HCT116 (cell line): Measurements from ENCODE around the gene DPP6. TPM values are rescaled to one million over a fixed set of nuclear protein-coding genes. Genes with fewer than 3 reads are reported as not detected.
"Not testable (repeated sequence)": the region's sequence is repeated elsewhere in the genome, so short reads cannot be mapped to it uniquely, and the experiment has no call there.

Experiments used
- ATAC-seq: fragments of 200-7000 bp; cut with Tn5 transposase; 2 replicates; pipeline ENCODE4 v1.9.1; 2020; ENCODE audit warnings: mild to moderate bottlenecking, moderate library complexity
- BruUV-seq: library from RNA; stranded (reverse); fragments of 400-500 nt; replicated peaks from 2 replicates; lab custom pipeline; 2021; lab: Mats Ljungman, UMichigan
- CTCF ChIA-PET: fragments of 300-600 bp; sonication (Branson Sonifier 250); formaldehyde crosslinking; loops from one replicate; lab custom pipeline; 2021; ENCODE audit warnings: antibody characterized with exemption; lab: Charles Lee
- POLR2A ChIA-PET: fragments of 300-600, 350-600 bp; sonication (Branson Sonifier 250); formaldehyde crosslinking; loops from one replicate; lab custom pipeline; 2021; ENCODE audit warnings: antibody characterized with exemption; lab: Charles Lee
- RAD21 ChIA-PET, 2 experiments: fragments of 300-600 bp; sonication (Branson Sonifier 250); formaldehyde crosslinking; loops; one replicate each; lab custom pipeline; 2023; ENCODE audit warnings: low total read pairs in 2 of 2; ENCODE audit not compliant: uncharacterized antibody in 2 of 2, unreplicated experiment in 2 of 2, low non-redundant PET in 1 of 2; lab: Charles Lee
- DNase-seq: peaks from one replicate; pipeline ENCODE4 v3.0.0-alpha.2; 2010; ENCODE audit warnings: low read depth, low spot score
- H2AFZ ChIP-seq: fragments of 200-600 bp; shearing (Covaris generic), sonication (generic); 2 replicates; pipeline ENCODE4 v1.6.1; 2017; ENCODE audit warnings: low read depth, mixed run types, mixed read lengths, antibody characterized with exemption, low read length; ENCODE audit not compliant: poor library complexity, severe bottlenecking
- H3K27ac ChIP-seq: 2 replicates; pipeline ENCODE4 v1.5.1; 2012; ENCODE audit warnings: low read depth, low read length
- H3K27me3 ChIP-seq: fragments of 200-600 bp; sonication (generic); 2 replicates; pipeline ENCODE4 v1.6.1; 2016; ENCODE audit warnings: mixed run types, low read length, mixed read lengths; ENCODE audit not compliant: insufficient read depth
- H3K36me3 ChIP-seq, 2 experiments: fragments of 200-500 bp in 1 of 2; fragments of 200-600 bp in 1 of 2; sonication (Bioruptor generic) in 1 of 2; sonication (generic) in 1 of 2; 2 replicates each; pipeline versions ENCODE4 v1.5.1 to v1.6.1; 2014 to 2016; ENCODE audit warnings: low read length in 2 of 2, inconsistent platforms in 1 of 2, mixed read lengths in 1 of 2, mixed run types in 1 of 2; ENCODE audit not compliant: insufficient read depth in 2 of 2, control insufficient read depth in 1 of 2
- H3K4me1 ChIP-seq, 2 experiments: fragments of 200-600 bp in 1 of 2; sonication (generic) in 1 of 2; 2 replicates each; pipeline versions ENCODE4 v1.5.1 to v1.6.1; 2012 to 2017; ENCODE audit warnings: low read length in 2 of 2, inconsistent platforms in 1 of 2, mild to moderate bottlenecking in 1 of 2, mixed read lengths in 1 of 2, mixed run types in 1 of 2, moderate library complexity in 1 of 2; ENCODE audit not compliant: insufficient read depth in 2 of 2, control insufficient read depth in 1 of 2
- H3K4me2 ChIP-seq: fragments of 200-600 bp; sonication (generic); 2 replicates; pipeline ENCODE4 v1.6.1; 2017; ENCODE audit warnings: mixed run types, low read length, mixed read lengths
- H3K4me3 ChIP-seq, 2 experiments: fragments of 200-600 bp in 1 of 2; sonication (generic) in 1 of 2; replicated peaks in 1 of 2; 2 replicates each; pipeline ENCODE4 v1.5.1; 2011 to 2016; ENCODE audit warnings: low read length in 2 of 2, control low read depth in 1 of 2, low read depth in 1 of 2, mild to moderate bottlenecking in 1 of 2, mixed read lengths in 1 of 2, mixed run types in 1 of 2
- H3K79me2 ChIP-seq: fragments of 200-600 bp; sonication (generic); 2 replicates; pipeline ENCODE4 v1.6.1; 2017; ENCODE audit warnings: mild to moderate bottlenecking, mixed run types, low read length, moderate library complexity, mixed read lengths; ENCODE audit not compliant: insufficient read depth
- H3K9ac ChIP-seq: fragments of 200-600 bp; sonication (generic); 2 replicates; pipeline ENCODE4 v1.6.1; 2016; ENCODE audit warnings: low read length, mixed read lengths
- H3K9me2 ChIP-seq: fragments of 200-600 bp; sonication (generic), shearing (Covaris generic); 2 replicates; pipeline ENCODE4 v1.6.1; 2017; ENCODE audit warnings: mixed run types, mild to moderate bottlenecking, moderate library complexity; ENCODE audit not compliant: insufficient read depth
- H3K9me3 ChIP-seq, 2 experiments: fragments of 200-500 bp in 1 of 2; fragments of 200-600 bp in 1 of 2; sonication (Bioruptor generic) in 1 of 2; sonication (generic) in 1 of 2; 2 replicates each; pipeline ENCODE4 v1.6.1; 2014 to 2017; ENCODE audit warnings: low read length in 2 of 2, mixed read lengths in 2 of 2, inconsistent platforms in 1 of 2, low read depth in 1 of 2, mild to moderate bottlenecking in 1 of 2, mixed run types in 1 of 2, moderate library complexity in 1 of 2; ENCODE audit not compliant: control insufficient read depth in 1 of 2, insufficient read depth in 1 of 2
- H4K20me1 ChIP-seq: fragments of 200-600 bp; sonication (generic), shearing (Covaris generic); 2 replicates; pipeline ENCODE4 v1.6.1; 2017; ENCODE audit warnings: mixed run types, mild to moderate bottlenecking, moderate library complexity; ENCODE audit not compliant: insufficient read depth
- intact Hi-C: fragments of 100-400 bp; cut with micrococcal nuclease; formaldehyde crosslinking; loops from 2 replicates; pipeline ENCODE4 v1.10.0; 2022
- total RNA-seq: library from RNA; stranded (reverse); gene quantifications from one replicate; pipeline ENCODE4 v1.2.1, GENCODE V29; 2021; ENCODE audit not compliant: unreplicated experiment

The DPP6 gene
- total RNA-seq, 1 experiment from 2014 or later, result not detected

GRCh38 chr7:154092093-154092492 lies 39.9 kb downstream of the DPP6 start:
- H2AFZ ChIP-seq, POLR2A ChIA-PET, H3K79me2 ChIP-seq, H3K9me2 ChIP-seq, H3K4me1 ChIP-seq, H3K4me3 ChIP-seq, ATAC-seq, H3K36me3 ChIP-seq, intact Hi-C loops, DNase-seq, H3K9ac ChIP-seq, H3K4me2 ChIP-seq, H4K20me1 ChIP-seq, H3K27ac ChIP-seq, CTCF ChIA-PET, BruUV-seq, H3K27me3 ChIP-seq, H3K9me3 ChIP-seq, RAD21 ChIA-PET: not testable (repeated sequence)

GRCh38 chr7:154095201-154095600 lies 43.0 kb downstream of the DPP6 start:
- H3K9me3 ChIP-seq, H3K9ac ChIP-seq, H3K79me2 ChIP-seq, DNase-seq, BruUV-seq, POLR2A ChIA-PET, H3K27ac ChIP-seq, intact Hi-C loops, ATAC-seq, H3K36me3 ChIP-seq, H3K4me3 ChIP-seq, H4K20me1 ChIP-seq, H3K4me1 ChIP-seq, H3K9me2 ChIP-seq, H3K27me3 ChIP-seq, H3K4me2 ChIP-seq, RAD21 ChIA-PET, CTCF ChIA-PET, H2AFZ ChIP-seq: not testable (repeated sequence)

DNA sequence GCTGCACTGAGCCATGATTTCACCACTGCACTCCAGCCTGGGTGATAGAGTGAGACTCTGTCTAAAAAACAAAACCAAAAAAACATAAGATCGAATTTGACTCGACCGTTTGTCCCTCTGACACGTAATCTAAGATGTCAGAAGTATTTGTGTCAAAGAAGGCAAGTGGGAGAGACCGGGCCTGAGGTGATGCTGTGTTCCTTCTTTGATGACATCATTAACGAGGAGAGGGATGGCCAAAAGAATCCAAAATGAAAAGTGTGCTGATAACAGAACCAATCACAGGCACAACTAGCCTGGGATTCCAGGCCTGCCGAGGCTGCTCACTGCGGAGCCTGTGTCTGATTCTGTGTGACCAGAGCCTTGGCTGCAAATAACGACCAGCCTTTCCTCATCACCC lies 52.9 kb downstream of the DPP6 start:
- H3K27ac ChIP-seq, H3K9ac ChIP-seq, ATAC-seq, H4K20me1 ChIP-seq, H3K79me2 ChIP-seq, H3K4me2 ChIP-seq, POLR2A ChIA-PET, CTCF ChIA-PET, DNase-seq, H3K4me3 ChIP-seq, H2AFZ ChIP-seq, H3K9me3 ChIP-seq, H3K4me1 ChIP-seq, H3K27me3 ChIP-seq, BruUV-seq, H3K36me3 ChIP-seq, H3K9me2 ChIP-seq, intact Hi-C loops, RAD21 ChIA-PET: not testable (repeated sequence)

GRCh38 chr7:154109615-154110014 lies 57.4 kb downstream of the DPP6 start:
- H3K4me1 ChIP-seq, BruUV-seq, H3K9me3 ChIP-seq, CTCF ChIA-PET, H3K4me2 ChIP-seq, H2AFZ ChIP-seq, H3K27ac ChIP-seq, POLR2A ChIA-PET, intact Hi-C loops, H3K27me3 ChIP-seq, H3K4me3 ChIP-seq, H3K9ac ChIP-seq, H3K9me2 ChIP-seq, H4K20me1 ChIP-seq, DNase-seq, H3K79me2 ChIP-seq, RAD21 ChIA-PET, ATAC-seq, H3K36me3 ChIP-seq: not testable (repeated sequence)
